DMS114 treated with DMSO at 0.1 percent for 48 hours (cell line): Measurements from ENCODE around the gene UNC5C.

Experiments used
- DNase-seq: peaks from one replicate; lab custom pipeline; 2025; ENCODE audit not compliant: unreplicated experiment; lab: John Stamatoyannopoulos, UW

The UNC5C gene

GRCh38 chr4:95524184-95524583 is 24.6 kb downstream of the UNC5C start:
- no peak for DNase-seq

DNA sequence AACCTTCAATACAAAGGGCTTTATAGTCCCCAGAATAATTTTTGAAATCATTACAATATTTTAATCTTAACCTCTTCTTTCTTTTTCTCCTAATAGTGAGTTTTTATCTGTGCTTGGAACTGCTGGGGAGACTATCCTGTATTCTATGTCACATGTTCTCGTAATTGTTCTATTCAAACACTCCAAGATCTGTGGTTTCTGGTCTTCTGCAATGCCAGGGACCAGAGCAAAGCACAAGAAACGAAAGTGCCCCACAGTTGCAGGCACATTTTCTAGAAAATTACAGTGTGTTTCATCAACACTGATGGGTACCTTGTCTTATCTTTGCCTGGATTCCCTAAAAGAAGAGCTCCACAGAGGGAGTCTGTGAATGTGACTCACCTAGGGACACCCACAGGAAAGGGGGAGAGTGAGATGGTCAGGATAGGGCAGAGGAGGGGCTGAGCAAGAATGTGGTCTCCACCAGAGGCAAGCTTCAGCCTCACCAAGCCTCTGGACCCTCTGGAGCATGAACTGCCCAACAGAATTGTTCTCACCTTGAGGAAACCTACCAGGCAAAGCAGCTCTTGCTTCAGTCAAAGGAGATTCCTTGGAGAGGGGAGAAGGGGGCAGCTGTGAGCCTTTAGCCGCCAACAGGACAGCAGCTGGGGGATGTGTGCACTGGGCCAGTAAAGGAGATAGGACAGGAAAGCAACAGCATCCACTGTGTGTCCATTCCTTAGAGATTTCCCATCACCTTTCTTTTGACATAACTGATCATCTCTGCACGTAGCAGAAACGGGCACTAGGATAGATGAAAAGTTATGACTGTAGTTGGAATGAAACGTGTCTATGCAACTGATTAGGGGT is 25.9 kb downstream of the UNC5C start:
- no peak for DNase-seq

GRCh38 chr4:95517576-95518345 is 31.0 kb downstream of the UNC5C start:
- DNase-seq = no peak

GRCh38 chr4:95516528-95517017 is 32.2 kb downstream of the UNC5C start:
- no peak for DNase-seq

DNA sequence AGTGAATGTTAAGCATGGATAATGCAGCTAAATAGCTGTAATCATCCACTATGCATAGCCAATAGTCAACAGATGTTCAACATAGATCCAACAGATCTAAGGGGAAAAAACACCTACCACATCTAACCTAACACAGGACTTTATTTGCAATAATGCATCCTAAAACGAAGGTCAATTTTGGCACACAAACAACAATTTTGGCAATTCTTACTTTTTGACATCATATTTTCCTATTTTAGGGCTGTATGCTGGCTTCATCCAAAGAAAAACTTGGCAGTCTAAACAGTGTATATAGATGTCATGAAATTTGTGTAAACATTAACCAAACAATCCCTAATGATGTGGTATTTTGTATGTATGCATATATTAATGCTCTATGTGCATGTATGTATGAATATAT is 33.2 kb downstream of the UNC5C start:
- no peak for DNase-seq

- DNase-seq = no peak
These were observed 35.8 kb downstream of the UNC5C start for GRCh38 chr4:95513022-95513421.

DNA sequence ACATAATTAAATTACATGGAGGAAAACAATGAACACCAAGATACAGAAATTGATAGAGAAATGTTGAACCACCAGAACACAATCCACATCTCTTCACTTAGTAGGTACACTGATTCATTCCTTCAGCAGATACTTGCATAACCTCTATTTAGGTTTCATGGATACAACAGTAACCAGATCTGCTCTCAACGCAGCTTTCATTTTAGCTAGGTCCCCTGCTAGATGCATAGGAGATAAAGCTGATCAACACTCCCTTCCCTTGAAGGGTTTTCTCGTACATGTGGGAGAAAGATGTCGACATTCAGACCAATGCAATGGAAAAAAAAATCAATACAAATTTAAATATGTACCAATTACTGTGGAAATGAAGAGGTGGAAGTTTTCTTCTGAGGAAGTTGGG is 37.3 kb downstream of the UNC5C start:
- no peak for DNase-seq

DNA sequence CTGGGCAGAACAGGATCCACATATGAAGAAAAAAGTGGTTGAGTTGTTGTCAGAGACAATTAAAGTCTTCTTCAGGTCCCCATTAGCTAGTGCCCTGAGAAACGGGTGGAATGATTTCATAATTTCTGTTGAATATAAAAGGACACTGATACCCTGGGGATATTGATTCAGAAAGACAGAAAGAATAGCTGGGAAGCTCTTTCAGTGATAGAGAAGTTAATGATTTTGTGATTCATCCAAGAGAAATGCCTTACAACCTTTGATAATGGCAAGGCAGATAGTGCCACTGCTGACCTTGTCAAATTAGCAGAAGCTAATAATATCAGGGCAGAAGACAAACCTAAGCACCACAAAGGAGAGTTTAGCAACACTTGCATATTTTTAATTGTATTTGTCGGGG is 37.9 kb downstream of the UNC5C start:
- DNase-seq = no peak

GRCh38 chr4:95510145-95510544 is 38.6 kb downstream of the UNC5C start:
- DNase-seq = no peak

- DNase-seq = no peak
These were observed 40.4 kb downstream of the UNC5C start for GRCh38 chr4:95508421-95508820.

DNA sequence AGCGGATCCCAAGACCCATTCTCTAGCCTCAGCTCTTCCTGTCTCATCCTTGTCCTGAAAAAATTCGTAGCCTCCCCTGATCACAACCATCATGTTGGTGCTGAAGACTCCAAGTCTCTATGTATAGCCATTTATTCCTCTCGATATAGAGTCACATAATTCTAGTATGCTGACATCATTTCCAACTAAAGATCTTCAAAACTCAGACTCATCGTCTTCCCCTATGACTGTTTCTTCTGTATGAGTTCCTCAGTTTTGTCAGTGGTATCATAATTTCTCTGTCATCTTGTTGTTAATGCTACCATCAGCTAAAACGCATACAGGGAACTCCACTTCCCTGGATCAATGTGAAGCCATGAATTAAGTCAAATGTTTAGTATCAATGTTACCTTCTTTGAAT is 41.2 kb downstream of the UNC5C start:
- DNase-seq = no peak

DNA sequence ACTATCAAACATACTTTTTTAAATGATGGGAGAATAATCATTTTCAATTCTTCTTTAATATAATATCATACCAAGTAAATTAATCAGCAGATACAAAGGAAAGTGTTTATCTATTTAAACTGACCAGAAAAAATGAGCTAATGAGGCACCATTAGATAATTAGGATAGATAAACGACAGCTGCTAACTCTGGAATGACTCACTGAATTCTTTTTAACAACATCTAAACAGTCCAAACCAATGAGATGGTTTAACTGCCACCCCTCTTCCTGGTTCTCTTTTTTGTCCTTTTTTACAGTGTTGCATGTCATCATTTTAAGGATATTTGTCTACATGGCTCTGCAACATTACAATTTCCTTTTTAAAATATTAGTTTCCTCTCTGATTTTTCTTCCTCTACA is 41.6 kb downstream of the UNC5C start:
- DNase-seq = no peak

- no peak for DNase-seq
These were observed 42.5 kb downstream of the UNC5C start for GRCh38 chr4:95506264-95506663.

DNA sequence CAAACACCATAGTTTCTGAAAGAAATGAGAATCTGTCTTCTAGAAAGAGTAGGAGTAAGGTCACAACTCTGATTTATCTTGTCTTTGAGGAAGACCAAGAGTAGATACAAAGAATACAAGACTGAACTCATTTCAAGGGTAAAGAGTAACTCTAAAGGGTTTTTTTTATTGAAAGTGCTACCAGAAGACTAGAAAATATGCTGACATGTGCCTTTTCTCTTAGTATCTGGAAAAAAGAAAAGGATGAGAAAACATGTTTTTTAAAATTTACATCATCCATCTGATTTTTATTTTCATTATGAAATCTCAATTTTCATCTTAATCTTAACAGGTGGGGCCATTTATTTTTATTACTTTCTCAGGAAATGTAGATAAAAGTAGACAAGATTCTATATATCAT is 43.0 kb downstream of the UNC5C start:
- DNase-seq = no peak

DNA sequence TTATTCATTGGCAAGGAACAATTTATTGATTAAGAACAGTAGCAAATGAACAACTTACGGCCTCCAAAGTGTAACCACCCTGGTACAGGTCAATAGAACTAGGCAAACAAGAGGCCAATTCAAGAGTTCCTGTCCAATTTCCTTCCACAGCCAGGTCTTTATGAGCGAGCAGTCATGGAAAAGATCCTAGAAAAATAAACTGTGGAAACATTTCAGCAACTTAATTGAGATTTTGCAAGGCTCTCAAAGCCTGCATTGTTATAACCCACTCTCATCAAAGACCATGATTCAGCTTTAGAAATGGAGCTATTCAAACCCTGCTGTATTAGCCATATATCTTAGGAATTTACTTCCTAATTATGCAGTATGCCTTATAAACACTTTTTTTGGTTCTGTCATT is 43.6 kb downstream of the UNC5C start:
- no peak for DNase-seq

DNA sequence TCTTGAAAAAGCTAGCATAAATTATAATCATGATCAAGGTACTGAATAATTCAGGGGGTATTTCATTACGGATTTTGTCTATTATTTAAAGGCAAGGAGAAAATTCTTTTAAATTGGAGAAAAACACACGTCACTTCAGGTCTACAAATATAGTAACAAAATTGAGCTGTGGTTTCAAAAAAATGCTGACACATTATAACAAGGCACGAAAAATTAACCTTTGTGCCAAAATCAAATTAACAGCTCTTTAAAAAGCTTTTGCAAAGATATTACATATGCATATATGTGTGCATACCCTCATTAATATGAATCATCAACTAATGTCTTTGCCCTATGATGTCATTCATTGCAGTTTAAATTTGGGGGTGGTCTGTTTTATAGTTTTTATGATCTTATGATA is 44.3 kb downstream of the UNC5C start:
- no peak for DNase-seq

DNA sequence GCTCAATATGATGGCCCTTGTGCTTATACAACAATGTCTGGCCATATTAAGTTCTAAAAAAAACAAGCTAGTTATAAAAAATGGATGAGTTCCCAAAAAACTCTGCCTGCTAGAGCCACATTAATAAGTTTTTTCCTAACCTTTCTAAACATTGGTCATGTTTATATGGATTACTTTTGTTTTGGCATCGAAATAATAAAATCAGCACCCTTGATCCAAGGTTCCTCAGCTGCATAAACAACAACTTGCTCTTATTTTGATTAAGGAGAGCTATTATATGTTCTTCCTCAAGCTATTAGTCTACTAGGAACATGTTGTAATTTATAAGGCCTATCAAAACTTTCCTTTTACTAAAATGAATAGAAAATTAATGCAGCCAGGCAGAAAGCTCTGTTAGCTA is 48.4 kb downstream of the UNC5C start:
- no peak for DNase-seq

DNA sequence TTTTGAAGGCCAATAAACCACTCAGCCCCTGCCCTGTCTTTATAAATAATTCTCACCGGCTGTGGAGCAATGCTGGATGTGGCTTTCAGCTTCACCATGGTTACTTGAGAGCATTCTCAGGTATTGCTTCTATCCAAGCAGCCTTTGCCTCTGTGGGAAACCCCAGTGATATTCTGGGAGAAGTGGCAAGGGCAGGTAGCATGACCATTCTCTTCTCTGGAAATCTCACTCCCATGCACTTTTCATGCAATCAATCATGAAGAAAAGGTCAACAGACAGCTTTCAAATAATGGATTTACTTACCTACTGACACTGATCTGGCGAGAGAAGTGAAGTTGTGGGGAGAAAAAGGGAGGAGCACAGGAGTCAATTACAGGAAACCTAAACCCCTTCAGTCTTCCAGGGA is 49.5 kb downstream of the UNC5C start:
- no peak for DNase-seq

- no peak for DNase-seq
These were observed 54.6 kb downstream of the UNC5C start for GRCh38 chr4:95494186-95494585.

DNA sequence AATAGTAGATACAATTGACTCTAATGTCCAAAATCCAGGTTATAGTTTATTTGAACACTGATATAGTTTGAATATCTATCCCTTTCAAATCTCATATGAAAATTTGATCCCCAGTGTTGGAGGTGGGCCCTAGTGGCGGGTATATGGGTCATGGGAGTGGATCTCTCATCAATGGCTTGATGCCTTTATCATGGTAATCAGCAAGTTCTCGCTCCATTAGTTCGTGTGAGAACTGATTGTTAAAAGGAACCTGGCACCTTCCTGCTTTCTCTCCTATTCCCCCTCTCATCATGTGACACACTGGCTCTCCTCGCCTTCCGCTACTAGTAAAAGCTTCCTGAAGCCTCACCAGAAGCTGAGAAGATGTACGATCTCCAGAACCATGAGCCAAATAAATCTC is 70.1 kb downstream of the UNC5C start:
- no peak for DNase-seq

DNA sequence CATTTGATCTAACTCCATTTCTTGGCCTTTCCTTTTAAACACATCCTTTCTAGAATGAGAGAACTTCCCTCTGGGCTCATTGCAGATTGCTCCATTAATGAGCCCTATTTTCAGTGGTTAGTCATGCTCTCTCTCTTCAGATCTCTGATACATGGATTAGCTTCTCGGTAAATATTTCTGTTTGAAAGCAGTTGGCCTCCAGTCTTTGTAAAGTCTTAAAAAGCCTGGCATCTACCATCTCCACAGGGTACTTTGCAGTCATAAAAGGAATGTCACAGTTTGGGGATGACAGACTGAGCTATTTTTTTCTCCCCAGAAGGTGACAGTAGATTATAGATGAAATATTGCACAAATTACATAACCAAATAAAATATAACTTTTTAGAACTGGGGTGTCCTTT is 72.7 kb downstream of the UNC5C start:
- no peak for DNase-seq

DNA sequence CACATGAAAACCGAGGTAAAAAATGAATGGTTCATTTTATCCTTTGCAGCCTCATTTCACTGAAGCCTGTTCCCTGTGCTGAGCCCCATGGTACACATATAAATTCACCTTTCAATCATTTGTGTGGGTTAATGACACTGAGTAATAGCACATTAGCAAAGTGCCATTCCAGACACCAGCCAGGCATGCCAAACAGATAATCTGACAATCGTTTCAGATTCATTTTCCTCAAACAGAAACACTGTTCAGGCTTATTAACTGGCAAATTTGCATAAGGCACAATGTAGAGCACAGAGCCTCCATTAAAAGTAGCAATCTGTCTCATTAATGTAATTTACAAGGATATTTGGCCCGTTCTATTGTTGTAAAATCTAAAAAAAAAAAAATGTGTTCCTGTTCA is 76.2 kb downstream of the UNC5C start:
- no peak for DNase-seq
